ENCODE results near the gene MPRIP. TPM values are rescaled to one million over a fixed set of nuclear protein-coding genes. Genes with fewer than 3 reads are reported as not detected.

MPRIP gene
- total and polyA plus RNA-seq, 4 donors = 121 to 342 (median 175) TPM

DNA sequence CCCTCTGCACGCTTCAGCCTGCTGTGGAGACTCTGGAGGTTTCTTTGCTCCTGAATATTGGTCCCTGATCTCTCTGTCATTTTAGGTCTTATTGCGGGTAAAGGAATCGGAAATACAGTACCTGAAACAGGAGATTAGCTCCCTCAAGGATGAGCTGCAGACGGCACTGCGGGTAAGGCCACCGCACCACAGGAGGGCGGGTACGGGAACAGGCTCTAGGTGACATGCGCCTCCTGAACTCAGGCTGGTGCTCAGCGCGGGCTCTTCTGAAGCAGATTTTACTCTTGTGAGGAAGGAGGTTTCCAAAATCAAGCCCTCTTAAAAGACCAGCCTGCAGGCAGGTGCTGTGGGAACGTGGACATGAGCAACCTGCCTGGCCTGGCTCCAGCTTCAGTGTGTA, 134.1 kb downstream of the MPRIP start:
- 95 to 96% methylated on average over 12 of the region's 12 CpGs for WGBS, 2 donors
- Histone ChIP-seq H3K4me1 (ENCODE audit: control insufficient read depth in 5 of 5, insufficient read depth in 5 of 5, low read length in 5 of 5) (peaks cover 0 to 3% (median 2%) of the 10 kb centered on the region in 5 donors), H3K27me3 (ENCODE audit: control insufficient read depth in 3 of 3, insufficient read depth in 3 of 3, low read length in 2 of 3) (no peaks in the 10 kb centered on the region), H3K36me3 (ENCODE audit: control insufficient read depth in 4 of 4, insufficient read depth in 4 of 4, low read length in 4 of 4) (peaks cover 27 to 75% (median 69%) of the 10 kb centered on the region in 4 donors), H3K4me3 (no peak overlapping the region), H3K9ac (ENCODE audit: insufficient read depth in 1 of 2, low read length in 2 of 2) (no peak overlapping the region), H3K9me3 (ENCODE audit: control insufficient read depth in 4 of 4, insufficient read depth in 3 of 4, low read length in 3 of 4) (peaks cover 0 to 1% (median 0%) of the 10 kb centered on the region in 4 donors), H3K27ac (ENCODE audit: low read depth in 1 of 2, low read length in 1 of 2) (no peak overlapping the region)
- ATAC-seq (ENCODE audit: insufficient read depth, low FRiP score) (no peak), DNase-seq (no peak)
- TF ChIP-seq, protein P1, sequence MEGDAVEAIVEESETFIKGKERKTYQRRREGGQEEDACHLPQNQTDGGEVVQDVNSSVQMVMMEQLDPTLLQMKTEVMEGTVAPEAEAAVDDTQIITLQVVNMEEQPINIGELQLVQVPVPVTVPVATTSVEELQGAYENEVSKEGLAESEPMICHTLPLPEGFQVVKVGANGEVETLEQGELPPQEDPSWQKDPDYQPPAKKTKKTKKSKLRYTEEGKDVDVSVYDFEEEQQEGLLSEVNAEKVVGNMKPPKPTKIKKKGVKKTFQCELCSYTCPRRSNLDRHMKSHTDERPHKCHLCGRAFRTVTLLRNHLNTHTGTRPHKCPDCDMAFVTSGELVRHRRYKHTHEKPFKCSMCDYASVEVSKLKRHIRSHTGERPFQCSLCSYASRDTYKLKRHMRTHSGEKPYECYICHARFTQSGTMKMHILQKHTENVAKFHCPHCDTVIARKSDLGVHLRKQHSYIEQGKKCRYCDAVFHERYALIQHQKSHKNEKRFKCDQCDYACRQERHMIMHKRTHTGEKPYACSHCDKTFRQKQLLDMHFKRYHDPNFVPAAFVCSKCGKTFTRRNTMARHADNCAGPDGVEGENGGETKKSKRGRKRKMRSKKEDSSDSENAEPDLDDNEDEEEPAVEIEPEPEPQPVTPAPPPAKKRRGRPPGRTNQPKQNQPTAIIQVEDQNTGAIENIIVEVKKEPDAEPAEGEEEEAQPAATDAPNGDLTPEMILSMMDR (IDR thresholded peaks at IDR 0.05; ENCODE audit: control extremely low read depth, extremely low read depth) = no peak

DNA sequence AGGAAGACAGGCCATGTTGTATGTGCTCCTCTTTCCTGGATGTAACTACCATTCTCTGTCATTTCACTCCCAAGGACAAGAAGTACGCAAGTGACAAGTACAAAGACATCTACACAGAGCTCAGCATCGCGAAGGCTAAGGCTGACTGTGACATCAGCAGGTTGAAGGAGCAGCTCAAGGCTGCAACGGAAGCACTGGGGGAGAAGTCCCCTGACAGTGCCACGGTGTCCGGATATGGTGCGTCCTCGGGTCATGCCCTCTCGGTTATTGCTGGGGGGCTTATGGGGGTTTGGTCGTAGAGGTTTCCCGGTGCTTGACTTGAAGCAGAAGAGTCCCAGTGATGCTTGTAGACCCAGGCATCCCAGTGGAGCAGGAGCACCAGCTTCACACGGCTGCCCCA, 134.9 kb downstream of the MPRIP start:
- H3K27ac ChIP-seq (ENCODE audit: low read depth in 1 of 2, low read length in 1 of 2) = no peak overlapping the region
- no peak overlapping the region for H3K4me3 ChIP-seq
- peaks cover 34 to 75% (median 70%) of the 10 kb centered on the region in 4 donors for H3K36me3 ChIP-seq (ENCODE audit: control insufficient read depth in 4 of 4, insufficient read depth in 4 of 4, low read length in 4 of 4)
- ATAC-seq (ENCODE audit: insufficient read depth, low FRiP score) = no peak
- DNase-seq = no peak
- WGBS, 2 donors = 92 to 96% methylated on average over 12 of the region's 12 CpGs
- TF ChIP-seq, protein P1 (IDR thresholded peaks at IDR 0.05; ENCODE audit: control extremely low read depth, extremely low read depth) = no peak
- no peaks in the 10 kb centered on the region for H3K4me1 ChIP-seq (ENCODE audit: control insufficient read depth in 5 of 5, insufficient read depth in 5 of 5, low read length in 5 of 5)
- no peak overlapping the region for H3K9ac ChIP-seq (ENCODE audit: insufficient read depth in 1 of 2, low read length in 2 of 2)
- peaks cover 0 to 1% (median 0%) of the 10 kb centered on the region in 4 donors for H3K9me3 ChIP-seq (ENCODE audit: control insufficient read depth in 4 of 4, insufficient read depth in 3 of 4, low read length in 3 of 4)
- no peaks in the 10 kb centered on the region for H3K27me3 ChIP-seq (ENCODE audit: control insufficient read depth in 3 of 3, insufficient read depth in 3 of 3, low read length in 2 of 3)

DNA sequence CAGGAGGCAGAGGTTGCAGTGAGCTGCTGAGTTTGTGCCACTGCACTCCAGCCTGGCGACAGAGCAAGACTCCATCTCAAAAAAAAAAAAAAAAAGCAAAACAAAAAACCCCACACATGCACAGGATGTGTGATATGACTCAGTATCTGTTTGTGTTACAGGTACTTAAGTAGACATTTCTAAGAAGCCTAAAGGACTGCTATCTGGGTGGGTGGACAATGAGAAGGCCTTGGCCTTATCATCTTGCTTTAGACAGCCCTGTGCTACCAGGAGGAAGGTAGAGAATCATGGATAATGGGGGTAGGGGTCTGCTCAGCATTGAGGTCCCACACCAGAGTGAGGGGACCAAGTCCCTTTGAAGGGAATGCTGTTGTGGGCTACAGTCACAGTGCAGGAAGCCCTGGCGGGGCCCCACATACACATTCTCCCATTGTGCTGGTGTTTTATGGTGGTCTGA, 137.1 kb downstream of the MPRIP start:
- no peak overlapping the region for H3K9ac ChIP-seq (ENCODE audit: insufficient read depth in 1 of 2, low read length in 2 of 2)
- no peak for DNase-seq
- peaks cover 0 to 3% (median 0%) of the 10 kb centered on the region in 5 donors for H3K4me1 ChIP-seq (ENCODE audit: control insufficient read depth in 5 of 5, insufficient read depth in 5 of 5, low read length in 5 of 5)
- no peak for ATAC-seq (ENCODE audit: insufficient read depth, low FRiP score)
- H3K4me3 ChIP-seq = no peak overlapping the region
- H3K36me3 ChIP-seq (ENCODE audit: control insufficient read depth in 4 of 4, insufficient read depth in 4 of 4, low read length in 4 of 4) = peaks cover 33 to 63% (median 59%) of the 10 kb centered on the region in 4 donors
- TF ChIP-seq, protein P1 (IDR thresholded peaks at IDR 0.05; ENCODE audit: control extremely low read depth, extremely low read depth) = no peak
- H3K27me3 ChIP-seq (ENCODE audit: control insufficient read depth in 3 of 3, insufficient read depth in 3 of 3, low read length in 2 of 3) = no peaks in the 10 kb centered on the region
- no peak overlapping the region for H3K27ac ChIP-seq (ENCODE audit: low read depth in 1 of 2, low read length in 1 of 2)
- H3K9me3 ChIP-seq (ENCODE audit: control insufficient read depth in 4 of 4, insufficient read depth in 3 of 4, low read length in 3 of 4) = peaks cover 0 to 1% (median 0%) of the 10 kb centered on the region in 4 donors
- 95% methylated on average over 2 of the region's 2 CpGs for WGBS, 2 donors

DNA sequence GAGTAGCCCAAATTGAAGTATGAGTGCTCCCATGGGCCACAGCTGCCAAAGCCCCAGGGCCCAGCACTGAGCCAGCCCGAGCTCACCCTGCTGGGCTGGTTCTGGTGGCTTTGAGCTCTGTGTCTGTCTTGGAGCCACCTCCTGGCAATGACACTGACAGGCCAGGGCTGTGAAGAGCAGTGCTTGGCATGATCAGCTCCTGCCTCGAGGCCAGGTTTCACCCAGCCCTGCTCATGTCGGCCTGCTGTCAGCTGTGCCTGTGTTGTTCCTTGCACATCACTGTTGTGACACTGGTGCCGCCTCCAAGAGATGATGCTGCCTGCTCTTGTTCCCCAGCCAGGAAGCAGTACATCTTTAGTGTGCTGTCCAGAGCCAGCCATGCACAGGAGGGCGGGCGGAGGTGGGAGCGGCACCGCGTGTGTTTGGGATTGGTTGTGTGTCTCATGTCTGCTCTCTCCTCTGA, 137.9 kb downstream of the MPRIP start:
- Histone ChIP-seq H3K4me3 (no peak overlapping the region), H3K27me3 (ENCODE audit: control insufficient read depth in 3 of 3, insufficient read depth in 3 of 3, low read length in 2 of 3) (no peaks in the 10 kb centered on the region), H3K36me3 (ENCODE audit: control insufficient read depth in 4 of 4, insufficient read depth in 4 of 4, low read length in 4 of 4) (peaks cover 28 to 60% (median 57%) of the 10 kb centered on the region in 4 donors), H3K27ac (ENCODE audit: low read depth in 1 of 2, low read length in 1 of 2) (no peak overlapping the region), H3K9ac (ENCODE audit: insufficient read depth in 1 of 2, low read length in 2 of 2) (no peak overlapping the region), H3K9me3 (ENCODE audit: control insufficient read depth in 4 of 4, insufficient read depth in 3 of 4, low read length in 3 of 4) (peaks cover 0 to 1% (median 0%) of the 10 kb centered on the region in 4 donors), H3K4me1 (ENCODE audit: control insufficient read depth in 5 of 5, insufficient read depth in 5 of 5, low read length in 5 of 5) (peaks cover 0 to 5% (median 0%) of the 10 kb centered on the region in 5 donors)
- no peak for ATAC-seq (ENCODE audit: insufficient read depth, low FRiP score)
- TF ChIP-seq, protein P1 (IDR thresholded peaks at IDR 0.05; ENCODE audit: control extremely low read depth, extremely low read depth) = no peak
- 94 to 97% methylated on average over 9 of the region's 9 CpGs for WGBS, 2 donors
- DNase-seq = no peak

All from lung (tissue), 12 donors.